ENCODE results near the gene JUN. TPM values are rescaled to one million over a fixed set of nuclear protein-coding genes. Genes with fewer than 3 reads are reported as not detected.

JUN gene
- total RNA-seq: 10 to 100 TPM; 53.4 to 62.2 TPM

DNA sequence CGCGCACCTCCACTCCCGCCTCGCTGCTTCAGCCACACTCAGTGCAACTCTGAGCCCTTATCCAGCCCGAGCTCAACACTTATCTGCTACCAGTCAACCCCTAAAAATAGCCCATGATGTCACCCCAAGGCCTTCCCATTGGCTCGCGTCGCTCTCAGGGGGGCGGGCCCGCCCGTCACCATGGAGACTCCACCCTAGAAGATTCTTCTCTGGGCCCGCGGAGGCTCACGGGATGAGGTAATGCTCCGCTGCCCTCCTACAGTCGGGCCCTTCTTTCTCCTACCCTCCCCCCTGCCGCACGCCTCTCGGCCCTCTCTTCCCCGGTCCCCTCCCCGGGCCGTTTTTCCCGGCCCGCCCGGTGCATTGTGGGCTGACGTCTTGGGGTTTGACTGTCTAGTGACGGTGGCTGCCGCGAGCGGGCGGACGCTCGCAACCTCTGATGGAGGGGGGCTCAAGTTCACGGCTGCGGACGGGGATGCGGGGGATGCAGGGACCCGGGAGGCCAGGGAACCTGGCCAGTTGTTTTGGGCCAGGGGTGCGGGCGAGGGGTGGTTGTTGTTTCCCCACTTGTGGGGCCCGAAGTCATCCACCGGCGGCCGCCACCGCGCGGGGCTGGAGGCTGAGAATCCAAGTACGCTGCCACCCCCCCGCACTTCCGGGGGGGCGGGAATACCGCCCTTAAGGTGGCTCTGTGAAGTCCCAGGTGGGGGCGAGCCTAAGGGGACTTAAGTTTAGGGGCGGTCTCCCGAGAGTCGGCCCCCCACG lies at the start of gene JUN:
Gene JUN (minus strand): TSS at position 55 of the 765 bp plus-strand sequence. CDS start 977 bp downstream, outside the sequence.
- Mint-ChIP-seq H3K4me3 (peak within 1 kb of the TSS; percentile 95), H3K4me1 (peaks cover 16% of the 10 kb centered on the region), H3K27me3 (no peaks in the 10 kb centered on the region), H3K36me3 (ENCODE audit: low read depth) (peaks cover 30% of the 10 kb centered on the region), H3K27ac (peak within 1 kb of the TSS; percentile 98), H3K9me3 (peaks cover 5% of the 10 kb centered on the region)
- ATAC-seq (replicated peaks): peak; percentile 86

DNA sequence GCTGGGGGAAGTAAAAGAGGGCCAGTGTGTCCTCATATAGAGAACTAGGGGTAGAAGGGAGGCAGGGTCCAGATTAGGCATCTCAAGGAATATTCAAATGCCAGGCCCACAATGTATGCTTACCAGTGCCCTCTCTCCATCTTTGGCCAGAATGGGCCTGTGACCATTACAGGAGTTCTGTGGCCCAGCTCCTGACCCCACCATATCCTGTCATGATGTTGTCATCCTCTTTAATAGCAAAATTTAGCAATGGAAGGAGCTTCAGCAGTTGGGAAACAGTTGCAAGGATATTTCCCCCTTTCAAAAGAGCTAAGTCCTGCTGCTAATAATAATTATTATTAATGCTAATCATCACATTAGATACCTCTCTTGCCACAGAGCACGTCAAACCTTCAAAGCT lies 49.3 kb upstream of the JUN start:
- no peak for ATAC-seq (replicated peaks)
- Mint-ChIP-seq H3K4me3 (no peak overlapping the region), H3K4me1 (no peaks in the 10 kb centered on the region), H3K27ac (no peak overlapping the region), H3K36me3 (ENCODE audit: low read depth) (no peaks in the 10 kb centered on the region), H3K27me3 (no peaks in the 10 kb centered on the region), H3K9me3 (peaks cover 4% of the 10 kb centered on the region)

DNA sequence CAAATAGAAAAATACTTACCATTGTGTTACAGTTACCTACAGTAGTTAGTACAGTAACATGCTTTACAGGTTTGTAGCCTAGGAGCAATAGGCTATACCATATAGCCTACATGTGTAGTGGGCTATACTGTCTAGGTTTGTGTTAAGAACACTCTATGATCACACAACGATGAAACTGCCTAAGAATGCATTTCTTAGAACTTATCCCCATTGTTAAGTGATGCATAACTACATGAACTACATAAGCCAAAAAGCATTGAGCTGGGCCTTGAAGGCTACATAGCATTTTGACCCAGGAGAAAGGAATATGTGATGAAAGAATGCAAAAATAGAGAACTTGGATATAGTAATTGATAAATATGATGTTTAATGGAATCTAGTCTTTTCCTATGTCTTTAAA lies 46.4 kb upstream of the JUN start:
- Mint-ChIP-seq H3K4me3 (no peak overlapping the region), H3K4me1 (no peaks in the 10 kb centered on the region), H3K27me3 (no peaks in the 10 kb centered on the region), H3K9me3 (peaks cover 12% of the 10 kb centered on the region), H3K36me3 (ENCODE audit: low read depth) (no peaks in the 10 kb centered on the region), H3K27ac (no peak overlapping the region)
- no peak for ATAC-seq (replicated peaks)

DNA sequence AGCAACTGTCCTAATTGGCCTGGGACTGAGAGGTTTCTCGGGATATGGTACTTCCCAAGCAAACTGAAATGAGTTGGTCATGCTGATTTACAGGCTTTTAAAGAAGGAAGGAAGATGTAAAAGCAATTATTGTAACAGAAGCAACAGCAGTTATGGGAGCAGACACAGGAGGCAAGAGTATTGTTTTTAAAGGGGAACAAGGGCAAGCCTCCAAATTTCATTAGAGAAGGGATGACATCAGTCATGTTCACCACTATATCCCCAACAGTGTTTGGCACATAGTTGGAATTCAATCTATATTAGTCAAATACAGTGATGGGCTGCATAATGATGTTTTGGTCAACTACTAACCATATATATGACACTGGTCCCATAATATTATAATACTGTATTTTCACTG lies 46.0 kb upstream of the JUN start:
- Mint-ChIP-seq H3K36me3 (ENCODE audit: low read depth) (no peaks in the 10 kb centered on the region), H3K4me3 (no peak overlapping the region), H3K9me3 (peaks cover 12% of the 10 kb centered on the region), H3K27ac (no peak overlapping the region), H3K4me1 (no peaks in the 10 kb centered on the region), H3K27me3 (no peaks in the 10 kb centered on the region)
- no peak for ATAC-seq (replicated peaks)

DNA sequence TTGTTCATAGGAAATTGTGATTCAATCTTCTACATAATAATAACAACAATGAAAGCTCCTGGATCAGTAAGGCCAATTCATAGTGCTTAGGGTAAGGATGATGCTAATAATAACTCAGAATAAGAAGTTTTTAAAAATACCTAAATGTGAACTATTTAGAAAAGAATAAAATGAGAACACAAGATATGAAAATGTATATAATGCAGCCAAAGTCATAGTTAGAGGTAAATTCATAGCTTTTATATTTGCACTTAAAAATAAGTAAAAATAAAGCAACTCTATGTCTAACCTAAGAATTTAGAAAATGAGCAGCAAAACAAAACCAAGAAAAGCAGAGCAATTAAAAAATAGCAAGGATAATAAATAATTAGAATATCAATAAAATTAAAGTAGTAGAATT lies 43.5 kb upstream of the JUN start:
- Mint-ChIP-seq H3K27me3 (no peaks in the 10 kb centered on the region), H3K4me3 (no peak overlapping the region), H3K36me3 (ENCODE audit: low read depth) (no peaks in the 10 kb centered on the region), H3K4me1 (no peaks in the 10 kb centered on the region), H3K9me3 (peaks cover 12% of the 10 kb centered on the region), H3K27ac (no peak overlapping the region)
- ATAC-seq (replicated peaks): no peak

DNA sequence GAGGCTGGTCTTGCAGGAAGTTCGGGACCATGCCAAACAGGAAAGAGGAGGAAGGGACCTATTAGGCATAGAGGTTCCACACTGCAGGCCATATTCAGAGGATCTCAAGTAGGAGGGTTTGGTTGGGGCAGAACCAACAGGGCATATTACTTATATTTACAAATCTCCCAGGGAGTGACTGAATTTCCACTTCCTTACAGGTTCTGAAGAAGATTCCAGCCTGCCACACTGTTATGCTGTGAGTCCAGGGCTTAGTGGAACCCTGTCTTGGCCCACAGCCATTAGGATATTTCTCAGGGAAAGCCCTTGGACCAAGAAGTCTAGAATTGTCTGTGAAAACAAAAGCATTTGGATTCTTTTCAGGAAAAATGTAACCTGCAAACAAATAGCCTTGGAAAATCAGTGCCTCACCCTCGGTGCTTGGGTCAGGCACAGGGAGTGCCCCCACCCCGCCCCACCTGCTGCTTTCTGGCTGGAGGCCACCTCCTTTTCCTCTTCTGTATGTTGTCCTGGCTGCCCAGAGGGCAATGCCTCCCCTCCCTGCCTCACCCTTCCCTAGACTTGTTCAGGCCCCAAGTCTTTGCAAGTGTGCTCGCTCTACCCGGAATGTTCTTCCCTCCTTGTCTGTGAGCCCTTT lies 41.0 kb upstream of the JUN start:
- Mint-ChIP-seq H3K4me1 (no peaks in the 10 kb centered on the region), H3K9me3 (peaks cover 12% of the 10 kb centered on the region), H3K27ac (no peak overlapping the region), H3K36me3 (ENCODE audit: low read depth) (no peaks in the 10 kb centered on the region), H3K4me3 (no peak overlapping the region), H3K27me3 (no peaks in the 10 kb centered on the region)
- ATAC-seq (replicated peaks): no peak

DNA sequence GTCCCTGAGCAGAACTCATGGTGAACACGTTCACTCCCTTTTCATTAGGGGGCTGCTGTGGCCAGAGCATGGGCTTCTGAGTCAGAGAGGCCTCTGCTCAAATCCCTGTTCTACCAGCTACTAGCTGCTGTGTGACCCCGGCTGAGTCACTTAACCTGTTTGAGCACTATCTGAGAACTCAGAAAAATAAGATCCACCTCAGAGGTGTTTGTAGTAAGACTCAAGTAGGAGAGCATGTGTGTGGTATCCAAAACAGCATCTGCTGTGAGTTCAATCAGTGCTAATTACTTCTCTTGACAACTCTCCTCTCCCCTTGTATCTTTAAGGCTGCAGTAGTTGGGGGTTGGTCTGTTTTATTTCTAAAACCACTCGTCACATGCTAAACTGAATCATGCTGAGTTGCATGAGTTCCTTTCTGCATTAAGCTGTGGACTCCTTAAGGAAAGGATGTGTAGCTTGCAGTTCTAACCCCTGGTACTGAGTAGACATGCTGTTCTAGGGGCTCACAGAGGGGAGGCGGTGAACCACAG lies 39.7 kb upstream of the JUN start:
- peaks cover 10% of the 10 kb centered on the region for H3K9me3 Mint-ChIP-seq
- H3K36me3 Mint-ChIP-seq (ENCODE audit: low read depth): no peaks in the 10 kb centered on the region
- H3K4me1 Mint-ChIP-seq: no peaks in the 10 kb centered on the region
- no peak for ATAC-seq (replicated peaks)
- no peaks in the 10 kb centered on the region for H3K27me3 Mint-ChIP-seq
- no peak overlapping the region for H3K27ac Mint-ChIP-seq
- no peak overlapping the region for H3K4me3 Mint-ChIP-seq

DNA sequence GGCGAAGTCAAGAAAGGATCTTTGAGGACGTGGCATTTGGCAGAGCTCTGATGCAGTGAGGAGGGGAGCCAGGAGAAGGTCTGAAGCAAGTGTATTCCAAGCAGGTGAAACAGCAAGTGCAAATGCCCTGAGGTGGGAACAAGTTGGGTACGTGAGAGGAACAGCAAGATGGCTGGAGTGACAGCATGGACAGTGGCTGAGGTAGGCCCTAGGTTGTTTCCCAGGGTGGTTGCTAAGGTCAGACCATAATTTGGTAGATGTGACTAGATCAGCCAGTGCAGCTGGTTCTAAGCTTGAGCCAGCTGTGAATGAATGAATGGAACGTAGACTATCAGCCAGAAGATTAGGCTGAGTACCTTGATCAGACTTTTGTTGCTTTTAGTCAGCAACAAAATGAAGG lies 37.5 kb upstream of the JUN start:
- Mint-ChIP-seq H3K4me1 (no peaks in the 10 kb centered on the region), H3K4me3 (no peak overlapping the region), H3K36me3 (ENCODE audit: low read depth) (no peaks in the 10 kb centered on the region), H3K27ac (no peak overlapping the region), H3K27me3 (no peaks in the 10 kb centered on the region), H3K9me3 (peaks cover 4% of the 10 kb centered on the region)
- no peak for ATAC-seq (replicated peaks)

DNA sequence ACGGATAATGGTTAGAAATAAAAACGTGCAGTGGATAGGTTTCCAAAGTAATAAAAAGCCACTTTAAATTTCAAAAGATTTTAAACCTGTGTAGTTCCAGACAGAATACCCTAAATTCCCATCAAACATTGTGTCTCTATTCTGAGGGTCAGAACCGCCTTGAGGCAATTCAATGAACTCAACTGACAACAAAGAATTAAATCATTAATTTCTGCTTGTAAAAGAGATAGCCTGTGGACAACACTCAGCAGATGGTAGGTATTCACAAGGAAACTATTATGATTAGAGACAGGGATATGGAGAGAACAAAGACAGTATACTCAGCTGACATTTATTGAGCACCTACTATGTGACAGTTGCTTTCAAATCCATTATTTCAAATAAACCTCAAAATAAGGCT lies 35.1 kb upstream of the JUN start:
- no peaks in the 10 kb centered on the region for H3K9me3 Mint-ChIP-seq
- ATAC-seq (replicated peaks): no peak
- H3K27me3 Mint-ChIP-seq: no peaks in the 10 kb centered on the region
- no peaks in the 10 kb centered on the region for H3K36me3 Mint-ChIP-seq (ENCODE audit: low read depth)
- H3K27ac Mint-ChIP-seq: no peak overlapping the region
- no peak overlapping the region for H3K4me3 Mint-ChIP-seq
- H3K4me1 Mint-ChIP-seq: no peaks in the 10 kb centered on the region

DNA sequence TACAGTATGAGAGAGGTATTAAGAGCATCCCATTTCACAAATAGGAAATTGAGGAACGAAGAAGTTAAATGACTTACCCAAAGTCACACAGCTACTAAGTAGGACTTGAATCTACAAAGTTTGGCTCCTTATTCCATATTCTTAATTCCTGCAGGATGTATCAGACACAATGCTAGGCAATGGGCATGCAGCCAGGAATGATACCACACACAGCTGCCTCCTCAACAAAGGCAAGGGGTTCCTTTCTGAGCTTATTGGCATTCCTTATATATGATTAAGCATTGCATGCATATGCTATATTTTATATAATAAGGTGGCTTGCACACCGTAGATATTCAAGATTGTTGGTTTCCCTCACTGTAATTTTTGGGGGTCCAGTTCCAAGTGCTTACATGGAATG lies 34.2 kb upstream of the JUN start:
- no peak overlapping the region for H3K27ac Mint-ChIP-seq
- H3K9me3 Mint-ChIP-seq: no peaks in the 10 kb centered on the region
- no peak for ATAC-seq (replicated peaks)
- H3K4me3 Mint-ChIP-seq: no peak overlapping the region
- H3K36me3 Mint-ChIP-seq (ENCODE audit: low read depth): no peaks in the 10 kb centered on the region
- peaks cover 8% of the 10 kb centered on the region for H3K4me1 Mint-ChIP-seq
- no peaks in the 10 kb centered on the region for H3K27me3 Mint-ChIP-seq

DNA sequence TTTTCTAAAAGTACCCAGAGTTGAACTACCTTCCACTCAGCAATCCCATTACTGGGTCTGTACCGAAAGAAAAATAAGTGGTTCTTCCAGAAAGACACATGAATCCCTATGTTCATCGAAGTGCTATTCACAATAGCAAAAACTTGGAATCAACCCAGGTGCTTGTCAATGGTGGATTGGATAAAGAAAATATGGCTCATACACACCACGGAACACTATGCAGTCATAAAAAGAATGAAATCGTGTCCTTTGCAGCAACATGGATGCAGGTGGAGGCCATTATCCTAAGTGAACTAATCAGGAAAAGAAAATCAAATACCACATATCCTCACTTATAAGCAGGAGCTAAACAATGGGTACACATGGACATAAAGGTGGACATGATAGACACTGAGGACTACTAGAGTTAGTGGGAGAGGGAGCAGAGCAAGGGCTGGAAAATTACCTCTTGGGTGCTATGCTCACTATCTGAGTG lies 32.9 kb upstream of the JUN start:
- ATAC-seq (replicated peaks): no peak
- H3K4me1 Mint-ChIP-seq: peaks cover 19% of the 10 kb centered on the region
- H3K27me3 Mint-ChIP-seq: no peaks in the 10 kb centered on the region
- H3K9me3 Mint-ChIP-seq: no peaks in the 10 kb centered on the region
- H3K27ac Mint-ChIP-seq: peak overlapping the region; percentile 76
- H3K4me3 Mint-ChIP-seq: peak overlapping the region; percentile 87
- no peaks in the 10 kb centered on the region for H3K36me3 Mint-ChIP-seq (ENCODE audit: low read depth)

DNA sequence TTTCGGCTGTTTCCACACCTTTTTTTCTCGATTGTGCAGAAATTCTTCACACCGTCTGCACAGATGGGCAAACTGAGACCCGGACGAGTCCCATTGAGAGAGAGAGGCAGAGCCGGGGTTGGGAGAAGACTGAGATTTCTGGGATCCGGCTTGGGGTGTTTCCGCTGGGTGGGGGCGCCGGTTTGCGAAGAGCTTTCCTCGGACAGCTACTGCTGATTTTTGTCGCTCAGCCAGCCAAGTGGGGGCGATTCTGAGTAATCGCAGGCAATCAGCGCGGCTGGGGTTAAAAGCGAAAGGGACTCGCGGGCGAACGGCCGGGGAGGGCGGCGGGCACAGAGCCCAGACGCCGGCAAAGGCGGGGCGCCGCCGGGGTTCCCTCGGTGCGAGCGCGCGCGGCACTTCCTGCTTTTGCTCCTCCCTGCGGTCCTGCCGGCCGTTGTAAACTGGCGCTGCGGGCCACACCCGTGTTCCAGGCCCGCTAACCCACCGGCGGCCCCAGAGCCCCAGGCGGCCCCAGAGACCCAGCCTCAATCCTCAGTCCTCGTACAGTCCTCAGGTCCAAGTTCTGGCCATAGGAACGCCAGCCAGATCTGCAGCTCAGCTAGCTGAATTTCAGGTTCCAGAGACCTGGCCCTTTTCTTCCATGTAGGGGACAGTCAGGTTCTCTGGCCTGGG lies 32.4 kb upstream of the JUN start:
- no peaks in the 10 kb centered on the region for H3K36me3 Mint-ChIP-seq (ENCODE audit: low read depth)
- H3K27me3 Mint-ChIP-seq: no peaks in the 10 kb centered on the region
- peak overlapping the region; percentile 87 for H3K4me3 Mint-ChIP-seq
- peak overlapping the region; percentile 76 for H3K27ac Mint-ChIP-seq
- ATAC-seq (replicated peaks): peak; percentile 84
- peaks cover 19% of the 10 kb centered on the region for H3K4me1 Mint-ChIP-seq
- no peaks in the 10 kb centered on the region for H3K9me3 Mint-ChIP-seq

DNA sequence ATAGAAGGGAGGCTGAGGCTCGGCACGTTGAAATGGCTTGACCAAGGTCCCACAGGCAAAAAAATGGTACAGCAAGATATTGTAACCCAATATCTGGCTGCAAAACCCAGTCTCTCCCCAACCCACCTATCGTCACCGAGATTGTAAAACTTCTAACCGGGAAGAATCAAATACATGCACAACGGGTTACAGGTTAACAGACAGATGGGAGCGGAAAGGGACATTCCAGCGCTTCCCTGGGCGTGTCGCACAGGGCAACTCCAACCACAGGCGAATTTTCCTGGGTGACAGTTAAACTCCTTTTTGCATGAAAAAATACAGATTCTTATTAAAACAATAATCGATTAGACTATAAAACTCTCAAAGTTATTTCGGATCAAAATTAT lies 31.8 kb upstream of the JUN start:
- peak; percentile 28 for ATAC-seq (replicated peaks)
- no peaks in the 10 kb centered on the region for H3K9me3 Mint-ChIP-seq
- H3K4me3 Mint-ChIP-seq: peak overlapping the region; percentile 87
- H3K27me3 Mint-ChIP-seq: no peaks in the 10 kb centered on the region
- no peaks in the 10 kb centered on the region for H3K36me3 Mint-ChIP-seq (ENCODE audit: low read depth)
- H3K4me1 Mint-ChIP-seq: peaks cover 19% of the 10 kb centered on the region
- peak overlapping the region; percentile 76 for H3K27ac Mint-ChIP-seq

DNA sequence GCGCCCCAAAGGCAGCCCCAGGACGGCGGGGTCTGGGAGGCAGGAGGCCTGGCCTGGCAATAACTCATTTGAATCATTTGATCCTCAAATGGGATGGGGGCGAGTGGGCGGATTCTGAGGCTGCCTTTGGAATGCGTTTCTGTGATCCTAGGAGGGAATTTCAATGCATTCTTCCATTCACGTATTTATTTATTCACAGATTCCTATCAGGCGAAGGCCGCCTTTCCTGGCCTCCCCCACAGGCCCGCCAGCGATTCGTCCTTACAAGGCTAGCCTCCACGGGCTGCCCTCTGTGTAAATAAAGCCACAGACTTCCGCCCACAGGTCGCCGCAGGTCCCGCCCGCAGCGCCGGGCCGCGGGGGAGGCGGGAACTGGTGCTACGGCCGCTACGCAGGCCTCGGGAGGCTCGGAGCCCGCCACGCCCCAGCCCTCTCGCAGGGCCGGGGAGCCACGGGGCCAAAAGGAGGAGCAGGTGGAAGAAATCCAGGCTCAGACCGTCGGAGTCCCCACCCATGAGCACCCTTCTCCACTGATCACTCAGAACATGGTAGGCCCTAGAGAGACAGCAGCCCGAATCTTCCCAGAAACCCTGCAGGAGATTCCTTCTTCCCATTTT lies 31.3 kb upstream of the JUN start:
- no peaks in the 10 kb centered on the region for H3K27me3 Mint-ChIP-seq
- no peaks in the 10 kb centered on the region for H3K9me3 Mint-ChIP-seq
- H3K4me3 Mint-ChIP-seq: peak overlapping the region; percentile 87
- H3K36me3 Mint-ChIP-seq (ENCODE audit: low read depth): no peaks in the 10 kb centered on the region
- H3K4me1 Mint-ChIP-seq: peaks cover 19% of the 10 kb centered on the region
- H3K27ac Mint-ChIP-seq: peak overlapping the region; percentile 76
- peak; percentile 45 for ATAC-seq (replicated peaks)
